ENCODE results near the gene CARD19.

DNA sequence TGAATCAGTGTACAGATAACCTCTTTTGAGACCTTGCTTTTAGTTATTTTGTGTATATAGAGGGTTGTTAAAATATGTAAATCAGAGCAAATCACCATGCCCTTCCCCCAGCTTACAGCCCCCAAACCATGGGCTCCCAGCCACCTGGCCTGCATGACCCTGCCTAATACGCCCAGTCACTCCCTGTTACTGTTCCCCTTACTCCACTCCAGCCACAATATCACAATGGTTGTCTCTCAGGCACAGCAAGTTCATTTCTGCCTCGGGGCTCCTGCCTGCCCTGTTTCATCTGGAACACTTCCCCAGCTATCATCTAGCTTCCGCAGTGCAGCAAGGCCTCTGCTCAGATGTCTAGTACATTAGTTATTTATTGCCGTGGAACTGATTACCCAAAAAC is 5.0 kb upstream of the CARD19 start:
- TF ChIP-seq POLR2AphosphoS5 (IDR thresholded peaks at IDR 0.05; ENCODE audit: low read depth) (no peak), EZH2 (IDR thresholded peaks at IDR 0.05; ENCODE audit: low read depth, unreplicated experiment) (no peak), CREB1 (CRISPR knock-in tag; IDR thresholded peaks at IDR 0.05; ENCODE audit: low read depth) (no peak), STAT1 (IDR thresholded peaks at IDR 0.05; ENCODE audit: unreplicated experiment) (no peak), JUNB (IDR thresholded peaks at IDR 0.05; ENCODE audit: unreplicated experiment) (no peak), EZH2phosphoT487 (IDR thresholded peaks at IDR 0.05; ENCODE audit: unreplicated experiment) (no peak), ZNF114 (CRISPR knock-in tag; IDR thresholded peaks at IDR 0.05) (no peak), ZNF331 (CRISPR knock-in tag; IDR thresholded peaks at IDR 0.05; ENCODE audit: low read depth) (no peak)
- TF ChIP-seq, protein P1, sequence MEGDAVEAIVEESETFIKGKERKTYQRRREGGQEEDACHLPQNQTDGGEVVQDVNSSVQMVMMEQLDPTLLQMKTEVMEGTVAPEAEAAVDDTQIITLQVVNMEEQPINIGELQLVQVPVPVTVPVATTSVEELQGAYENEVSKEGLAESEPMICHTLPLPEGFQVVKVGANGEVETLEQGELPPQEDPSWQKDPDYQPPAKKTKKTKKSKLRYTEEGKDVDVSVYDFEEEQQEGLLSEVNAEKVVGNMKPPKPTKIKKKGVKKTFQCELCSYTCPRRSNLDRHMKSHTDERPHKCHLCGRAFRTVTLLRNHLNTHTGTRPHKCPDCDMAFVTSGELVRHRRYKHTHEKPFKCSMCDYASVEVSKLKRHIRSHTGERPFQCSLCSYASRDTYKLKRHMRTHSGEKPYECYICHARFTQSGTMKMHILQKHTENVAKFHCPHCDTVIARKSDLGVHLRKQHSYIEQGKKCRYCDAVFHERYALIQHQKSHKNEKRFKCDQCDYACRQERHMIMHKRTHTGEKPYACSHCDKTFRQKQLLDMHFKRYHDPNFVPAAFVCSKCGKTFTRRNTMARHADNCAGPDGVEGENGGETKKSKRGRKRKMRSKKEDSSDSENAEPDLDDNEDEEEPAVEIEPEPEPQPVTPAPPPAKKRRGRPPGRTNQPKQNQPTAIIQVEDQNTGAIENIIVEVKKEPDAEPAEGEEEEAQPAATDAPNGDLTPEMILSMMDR (conservative IDR thresholded peaks at IDR 0.05; ENCODE audit: low read depth in 2 of 2), result no peak
- TF ChIP-seq, protein P2, sequence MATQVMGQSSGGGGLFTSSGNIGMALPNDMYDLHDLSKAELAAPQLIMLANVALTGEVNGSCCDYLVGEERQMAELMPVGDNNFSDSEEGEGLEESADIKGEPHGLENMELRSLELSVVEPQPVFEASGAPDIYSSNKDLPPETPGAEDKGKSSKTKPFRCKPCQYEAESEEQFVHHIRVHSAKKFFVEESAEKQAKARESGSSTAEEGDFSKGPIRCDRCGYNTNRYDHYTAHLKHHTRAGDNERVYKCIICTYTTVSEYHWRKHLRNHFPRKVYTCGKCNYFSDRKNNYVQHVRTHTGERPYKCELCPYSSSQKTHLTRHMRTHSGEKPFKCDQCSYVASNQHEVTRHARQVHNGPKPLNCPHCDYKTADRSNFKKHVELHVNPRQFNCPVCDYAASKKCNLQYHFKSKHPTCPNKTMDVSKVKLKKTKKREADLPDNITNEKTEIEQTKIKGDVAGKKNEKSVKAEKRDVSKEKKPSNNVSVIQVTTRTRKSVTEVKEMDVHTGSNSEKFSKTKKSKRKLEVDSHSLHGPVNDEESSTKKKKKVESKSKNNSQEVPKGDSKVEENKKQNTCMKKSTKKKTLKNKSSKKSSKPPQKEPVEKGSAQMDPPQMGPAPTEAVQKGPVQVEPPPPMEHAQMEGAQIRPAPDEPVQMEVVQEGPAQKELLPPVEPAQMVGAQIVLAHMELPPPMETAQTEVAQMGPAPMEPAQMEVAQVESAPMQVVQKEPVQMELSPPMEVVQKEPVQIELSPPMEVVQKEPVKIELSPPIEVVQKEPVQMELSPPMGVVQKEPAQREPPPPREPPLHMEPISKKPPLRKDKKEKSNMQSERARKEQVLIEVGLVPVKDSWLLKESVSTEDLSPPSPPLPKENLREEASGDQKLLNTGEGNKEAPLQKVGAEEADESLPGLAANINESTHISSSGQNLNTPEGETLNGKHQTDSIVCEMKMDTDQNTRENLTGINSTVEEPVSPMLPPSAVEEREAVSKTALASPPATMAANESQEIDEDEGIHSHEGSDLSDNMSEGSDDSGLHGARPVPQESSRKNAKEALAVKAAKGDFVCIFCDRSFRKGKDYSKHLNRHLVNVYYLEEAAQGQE (IDR thresholded peaks at IDR 0.05; ENCODE audit: unreplicated experiment), result no peak
- TF ChIP-seq, protein P3, sequence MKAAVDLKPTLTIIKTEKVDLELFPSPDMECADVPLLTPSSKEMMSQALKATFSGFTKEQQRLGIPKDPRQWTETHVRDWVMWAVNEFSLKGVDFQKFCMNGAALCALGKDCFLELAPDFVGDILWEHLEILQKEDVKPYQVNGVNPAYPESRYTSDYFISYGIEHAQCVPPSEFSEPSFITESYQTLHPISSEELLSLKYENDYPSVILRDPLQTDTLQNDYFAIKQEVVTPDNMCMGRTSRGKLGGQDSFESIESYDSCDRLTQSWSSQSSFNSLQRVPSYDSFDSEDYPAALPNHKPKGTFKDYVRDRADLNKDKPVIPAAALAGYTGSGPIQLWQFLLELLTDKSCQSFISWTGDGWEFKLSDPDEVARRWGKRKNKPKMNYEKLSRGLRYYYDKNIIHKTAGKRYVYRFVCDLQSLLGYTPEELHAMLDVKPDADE (IDR thresholded peaks at IDR 0.05), result no peak
- TF ChIP-seq, protein P4, sequence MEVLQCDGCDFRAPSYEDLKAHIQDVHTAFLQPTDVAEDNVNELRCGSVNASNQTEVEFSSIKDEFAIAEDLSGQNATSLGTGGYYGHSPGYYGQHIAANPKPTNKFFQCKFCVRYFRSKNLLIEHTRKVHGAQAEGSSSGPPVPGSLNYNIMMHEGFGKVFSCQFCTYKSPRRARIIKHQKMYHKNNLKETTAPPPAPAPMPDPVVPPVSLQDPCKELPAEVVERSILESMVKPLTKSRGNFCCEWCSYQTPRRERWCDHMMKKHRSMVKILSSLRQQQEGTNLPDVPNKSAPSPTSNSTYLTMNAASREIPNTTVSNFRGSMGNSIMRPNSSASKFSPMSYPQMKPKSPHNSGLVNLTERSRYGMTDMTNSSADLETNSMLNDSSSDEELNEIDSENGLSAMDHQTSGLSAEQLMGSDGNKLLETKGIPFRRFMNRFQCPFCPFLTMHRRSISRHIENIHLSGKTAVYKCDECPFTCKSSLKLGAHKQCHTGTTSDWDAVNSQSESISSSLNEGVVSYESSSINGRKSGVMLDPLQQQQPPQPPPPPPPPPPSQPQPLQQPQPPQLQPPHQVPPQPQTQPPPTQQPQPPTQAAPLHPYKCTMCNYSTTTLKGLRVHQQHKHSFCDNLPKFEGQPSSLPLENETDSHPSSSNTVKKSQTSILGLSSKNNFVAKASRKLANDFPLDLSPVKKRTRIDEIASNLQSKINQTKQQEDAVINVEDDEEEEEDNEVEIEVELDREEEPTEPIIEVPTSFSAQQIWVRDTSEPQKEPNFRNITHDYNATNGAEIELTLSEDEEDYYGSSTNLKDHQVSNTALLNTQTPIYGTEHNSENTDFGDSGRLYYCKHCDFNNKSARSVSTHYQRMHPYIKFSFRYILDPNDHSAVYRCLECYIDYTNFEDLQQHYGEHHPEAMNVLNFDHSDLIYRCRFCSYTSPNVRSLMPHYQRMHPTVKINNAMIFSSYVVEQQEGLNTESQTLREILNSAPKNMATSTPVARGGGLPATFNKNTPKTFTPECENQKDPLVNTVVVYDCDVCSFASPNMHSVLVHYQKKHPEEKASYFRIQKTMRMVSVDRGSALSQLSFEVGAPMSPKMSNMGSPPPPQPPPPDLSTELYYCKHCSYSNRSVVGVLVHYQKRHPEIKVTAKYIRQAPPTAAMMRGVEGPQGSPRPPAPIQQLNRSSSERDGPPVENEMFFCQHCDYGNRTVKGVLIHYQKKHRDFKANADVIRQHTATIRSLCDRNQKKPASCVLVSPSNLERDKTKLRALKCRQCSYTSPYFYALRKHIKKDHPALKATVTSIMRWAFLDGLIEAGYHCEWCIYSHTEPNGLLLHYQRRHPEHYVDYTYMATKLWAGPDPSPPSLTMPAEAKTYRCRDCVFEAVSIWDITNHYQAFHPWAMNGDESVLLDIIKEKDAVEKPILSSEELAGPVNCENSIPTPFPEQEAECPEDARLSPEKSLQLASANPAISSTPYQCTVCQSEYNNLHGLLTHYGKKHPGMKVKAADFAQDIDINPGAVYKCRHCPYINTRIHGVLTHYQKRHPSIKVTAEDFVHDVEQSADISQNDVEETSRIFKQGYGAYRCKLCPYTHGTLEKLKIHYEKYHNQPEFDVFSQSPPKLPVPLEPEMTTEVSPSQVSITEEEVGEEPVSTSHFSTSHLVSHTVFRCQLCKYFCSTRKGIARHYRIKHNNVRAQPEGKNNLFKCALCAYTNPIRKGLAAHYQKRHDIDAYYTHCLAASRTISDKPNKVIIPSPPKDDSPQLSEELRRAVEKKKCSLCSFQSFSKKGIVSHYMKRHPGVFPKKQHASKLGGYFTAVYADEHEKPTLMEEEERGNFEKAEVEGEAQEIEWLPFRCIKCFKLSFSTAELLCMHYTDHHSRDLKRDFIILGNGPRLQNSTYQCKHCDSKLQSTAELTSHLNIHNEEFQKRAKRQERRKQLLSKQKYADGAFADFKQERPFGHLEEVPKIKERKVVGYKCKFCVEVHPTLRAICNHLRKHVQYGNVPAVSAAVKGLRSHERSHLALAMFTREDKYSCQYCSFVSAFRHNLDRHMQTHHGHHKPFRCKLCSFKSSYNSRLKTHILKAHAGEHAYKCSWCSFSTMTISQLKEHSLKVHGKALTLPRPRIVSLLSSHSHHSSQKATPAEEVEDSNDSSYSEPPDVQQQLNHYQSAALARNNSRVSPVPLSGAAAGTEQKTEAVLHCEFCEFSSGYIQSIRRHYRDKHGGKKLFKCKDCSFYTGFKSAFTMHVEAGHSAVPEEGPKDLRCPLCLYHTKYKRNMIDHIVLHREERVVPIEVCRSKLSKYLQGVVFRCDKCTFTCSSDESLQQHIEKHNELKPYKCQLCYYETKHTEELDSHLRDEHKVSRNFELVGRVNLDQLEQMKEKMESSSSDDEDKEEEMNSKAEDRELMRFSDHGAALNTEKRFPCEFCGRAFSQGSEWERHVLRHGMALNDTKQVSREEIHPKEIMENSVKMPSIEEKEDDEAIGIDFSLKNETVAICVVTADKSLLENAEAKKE (CRISPR knock-in tag; IDR thresholded peaks at IDR 0.05), result no peak
